GM18907 (cell line): ENCODE measurements around the gene CPE.
"Not testable (repeated sequence)": the region's sequence is repeated elsewhere in the genome, so short reads cannot be mapped to it uniquely, and the experiment has no call there.

Source experiments
- ATAC-seq: cut with Tn5 transposase; IDR thresholded peaks from one replicate; pipeline ENCODE4 v1.9.1; 2021; ENCODE audit warnings: mild to moderate bottlenecking, moderate library complexity; ENCODE audit not compliant: unreplicated experiment

CPE gene

DNA sequence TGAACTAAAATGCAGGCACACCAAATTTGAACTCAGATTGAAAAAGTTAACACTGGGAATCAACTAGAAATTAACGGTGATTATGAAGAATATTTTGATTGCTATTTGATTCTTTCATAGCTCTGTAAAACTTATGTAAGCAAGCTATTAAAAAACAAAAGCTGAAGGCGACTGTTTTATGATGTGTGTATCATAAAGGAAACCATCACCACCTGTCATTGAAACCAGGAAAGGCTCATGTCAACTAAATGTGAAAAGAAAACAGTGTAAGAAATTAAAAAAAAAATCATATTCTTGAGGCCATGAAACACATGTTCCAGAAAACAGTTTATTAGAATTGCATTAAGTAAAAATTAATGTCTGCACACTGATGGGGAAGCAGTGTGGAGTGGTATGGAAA lies 24.2 kb downstream of the CPE start:
- ATAC-seq = no peak

DNA sequence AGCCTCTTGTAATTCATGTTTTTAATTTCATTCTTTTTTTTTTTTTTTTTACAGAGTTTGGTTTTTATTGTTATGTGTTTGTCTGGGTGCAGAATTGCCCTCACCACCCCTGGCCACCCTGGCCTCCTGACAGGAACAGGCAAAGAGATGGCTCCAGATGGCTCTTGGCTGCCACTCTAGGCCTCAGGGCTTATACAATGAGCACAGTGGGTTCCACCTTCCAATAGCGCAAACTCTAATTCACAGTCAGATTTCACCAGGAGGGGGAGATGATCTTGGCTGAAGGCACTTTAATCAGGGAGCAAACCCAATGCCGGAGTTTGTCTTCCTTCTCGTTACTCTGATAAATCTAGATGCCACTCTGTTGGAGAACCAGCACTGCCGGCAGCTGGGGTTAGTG lies 24.8 kb downstream of the CPE start:
- no peak for ATAC-seq

DNA sequence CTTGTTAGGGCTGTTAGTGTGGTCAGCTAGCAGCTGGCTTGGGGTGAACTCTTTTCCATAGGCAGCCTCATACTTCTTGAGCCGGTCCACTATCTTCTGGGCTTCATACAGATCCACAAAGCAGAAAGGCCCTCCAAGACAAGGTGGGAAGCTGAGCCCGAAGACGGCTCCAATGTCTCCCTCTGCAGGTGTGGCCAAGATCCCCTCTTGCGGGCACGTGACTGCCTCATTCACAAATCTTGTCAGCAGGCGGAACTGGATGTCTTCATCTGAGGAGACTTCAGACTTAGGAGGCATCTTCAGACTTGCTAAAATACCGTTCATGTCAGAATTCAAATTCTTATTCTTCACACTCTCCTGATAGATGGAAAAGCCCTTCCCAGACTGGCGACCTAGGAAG lies 25.3 kb downstream of the CPE start:
- no peak for ATAC-seq

DNA sequence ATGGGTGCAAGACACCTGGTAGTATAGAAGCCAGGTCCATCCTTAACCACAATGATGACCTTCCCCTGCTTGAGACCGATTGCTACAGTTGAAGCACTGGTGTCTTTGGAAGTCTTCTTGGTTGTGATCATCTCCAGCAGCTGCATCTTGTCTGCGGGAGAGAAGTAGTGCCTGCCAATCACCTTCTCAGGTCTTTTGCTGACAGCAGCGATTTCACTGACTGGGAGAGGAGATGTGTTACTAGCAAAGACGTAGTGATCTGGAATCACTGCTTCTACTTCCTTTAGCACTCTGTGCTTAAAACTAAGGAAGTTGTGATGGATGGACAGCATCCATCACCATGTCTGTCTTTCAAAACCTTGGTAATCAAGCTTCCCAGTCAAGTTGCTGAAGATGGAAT lies 25.9 kb downstream of the CPE start:
- ATAC-seq = no peak

DNA sequence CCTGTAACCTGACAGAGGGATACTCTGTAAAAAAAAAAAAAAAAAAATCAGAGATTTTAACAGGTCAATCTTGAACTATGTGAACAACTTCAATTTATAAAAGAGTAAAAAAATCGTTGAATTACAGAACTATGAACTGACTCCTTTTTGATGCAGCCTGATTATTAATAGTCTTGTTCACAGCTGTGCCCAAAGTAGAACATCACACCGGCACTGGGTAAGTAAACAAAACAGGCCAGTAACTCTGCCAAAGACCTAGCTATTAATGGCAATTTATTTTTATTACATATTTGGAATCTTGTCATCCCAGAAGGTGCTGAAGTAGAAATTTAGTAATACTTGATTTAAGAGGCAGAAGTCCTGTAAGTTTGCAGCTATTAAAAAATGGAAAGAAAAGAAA lies 31.4 kb downstream of the CPE start:
- ATAC-seq = no peak

DNA sequence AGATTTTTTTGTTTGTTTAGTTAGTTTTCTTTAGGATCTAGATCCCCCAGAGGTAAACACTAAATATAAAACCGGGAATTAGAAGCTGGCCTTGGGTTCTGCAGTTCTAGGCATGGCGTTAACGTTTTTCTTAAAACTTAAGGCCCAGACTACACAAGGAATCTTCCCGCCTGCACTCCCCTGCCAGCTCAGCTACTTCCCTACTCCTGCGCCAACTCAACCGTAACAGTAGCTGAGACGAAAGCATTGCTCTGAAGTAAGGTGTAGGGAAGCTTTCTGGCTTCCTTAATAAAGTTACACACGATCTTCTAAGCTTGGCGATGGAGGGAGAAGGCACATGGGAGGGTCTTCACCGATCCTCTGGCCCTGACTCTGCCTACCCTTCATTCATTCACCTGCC lies 37.1 kb downstream of the CPE start:
- no peak for ATAC-seq

DNA sequence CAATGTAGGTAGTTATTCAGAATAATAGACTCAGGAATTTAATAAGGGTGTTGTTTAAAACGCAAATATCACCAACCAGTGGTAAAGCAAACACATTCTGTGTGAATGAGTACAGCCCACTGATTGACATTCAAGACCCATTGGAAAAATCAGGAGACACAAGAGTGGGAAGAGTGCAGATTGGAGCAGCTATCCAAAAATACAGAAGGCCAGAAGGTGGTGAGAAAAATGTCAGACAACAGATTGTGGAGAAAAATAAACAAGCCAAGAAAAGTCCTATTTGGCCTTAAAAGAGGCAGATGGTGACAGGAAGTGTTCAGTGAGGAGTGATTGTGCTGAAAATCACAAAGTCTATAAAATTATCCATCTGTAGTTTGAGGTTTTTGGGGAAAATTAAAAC lies 39.3 kb downstream of the CPE start:
- ATAC-seq = no peak

DNA sequence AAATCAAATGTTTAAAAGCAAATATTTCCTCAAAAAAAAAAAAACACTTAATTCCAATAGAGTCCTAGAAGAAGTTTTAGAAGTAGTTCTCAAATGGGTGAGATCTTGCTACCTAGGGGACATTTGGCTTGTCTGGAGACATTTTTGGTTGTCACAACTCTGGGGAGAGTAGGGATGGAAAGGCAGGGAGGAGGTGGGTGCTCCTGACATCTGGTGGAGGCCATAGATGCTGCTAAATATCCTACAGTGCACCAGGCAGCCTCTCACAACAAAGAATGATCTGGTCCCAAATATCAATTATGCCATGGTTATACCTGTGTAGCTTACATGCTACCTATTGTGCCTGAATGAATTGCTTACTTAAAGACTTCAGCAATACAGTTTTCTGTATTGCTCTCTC lies 46.8 kb downstream of the CPE start:
- ATAC-seq = no peak

DNA sequence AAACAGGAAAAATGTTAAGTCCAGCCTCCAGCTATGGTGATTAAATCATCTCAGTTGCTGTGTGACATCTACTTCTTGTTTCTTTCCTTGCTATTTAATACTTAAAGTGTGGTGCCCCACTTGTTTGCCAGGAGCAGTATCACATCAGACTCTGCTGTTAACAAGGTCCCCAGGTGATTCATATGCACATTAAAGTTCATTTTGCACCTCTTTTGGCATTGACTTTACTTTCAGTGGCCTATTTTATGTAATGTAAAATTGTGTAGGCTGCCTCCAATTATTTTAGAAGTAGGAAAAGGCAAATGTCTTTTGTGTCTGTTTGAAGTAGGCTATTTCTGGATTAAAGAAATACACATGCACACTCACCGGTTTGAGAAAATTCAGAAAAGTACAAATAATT lies 47.5 kb downstream of the CPE start:
- no peak for ATAC-seq

DNA sequence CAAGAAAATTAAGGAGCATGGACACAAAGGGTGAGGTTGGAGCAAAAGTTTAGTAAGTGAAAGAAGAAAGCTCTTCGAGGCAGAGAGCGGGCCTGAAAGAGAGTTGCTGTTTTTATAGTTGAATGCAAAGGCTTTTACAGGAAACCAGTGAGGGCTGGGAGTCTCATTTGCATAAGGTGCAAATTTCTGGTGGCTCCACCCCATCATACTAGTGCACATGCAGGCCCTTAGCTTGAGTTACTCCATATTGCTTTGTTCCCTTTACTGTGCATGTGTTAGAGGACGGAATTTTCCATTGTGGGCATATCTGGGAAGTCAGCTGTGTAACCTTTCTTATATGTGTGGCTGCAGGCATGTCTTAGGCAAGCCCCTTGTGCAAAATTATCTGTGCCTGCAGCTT lies 48.0 kb downstream of the CPE start:
- ATAC-seq = no peak

DNA sequence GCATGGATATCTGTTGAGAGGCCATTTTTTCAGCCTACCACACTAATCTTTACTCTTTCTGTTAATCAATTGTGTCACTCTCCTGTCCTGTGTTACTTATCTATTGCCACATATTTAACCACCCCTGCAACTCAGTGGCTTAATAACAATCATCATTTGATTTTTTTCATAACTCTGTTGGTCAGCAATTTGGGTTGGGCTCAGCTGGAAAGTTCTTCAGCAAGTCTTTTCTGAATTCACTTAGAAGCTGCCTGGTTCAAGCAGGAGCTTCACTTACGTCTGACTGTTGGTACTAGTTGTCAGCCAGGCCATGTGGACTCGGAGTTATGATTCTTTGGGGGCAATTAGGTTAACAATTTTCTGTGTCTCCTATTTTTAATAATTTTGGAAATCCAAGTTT lies 50.1 kb downstream of the CPE start:
- no peak for ATAC-seq

DNA sequence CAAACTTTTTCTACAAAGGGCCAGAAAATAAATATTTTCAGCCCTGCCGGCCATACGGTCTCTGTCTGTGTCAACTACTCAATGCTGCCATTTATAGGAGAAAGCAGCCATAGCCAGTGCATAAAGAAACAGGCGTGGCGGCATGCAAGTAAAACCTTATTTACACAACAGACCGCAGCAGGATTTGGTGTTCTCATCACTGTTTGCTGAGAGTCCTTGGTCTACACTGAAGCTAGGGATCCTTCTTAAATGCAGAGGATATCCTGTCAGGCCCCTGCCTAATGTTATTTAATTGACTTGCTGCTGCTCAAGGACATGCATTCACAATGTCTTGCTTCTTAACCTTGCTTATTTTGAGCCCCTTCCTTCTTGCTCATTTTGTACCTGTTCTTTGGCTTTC lies 54.7 kb downstream of the CPE start:
- ATAC-seq = no peak

DNA sequence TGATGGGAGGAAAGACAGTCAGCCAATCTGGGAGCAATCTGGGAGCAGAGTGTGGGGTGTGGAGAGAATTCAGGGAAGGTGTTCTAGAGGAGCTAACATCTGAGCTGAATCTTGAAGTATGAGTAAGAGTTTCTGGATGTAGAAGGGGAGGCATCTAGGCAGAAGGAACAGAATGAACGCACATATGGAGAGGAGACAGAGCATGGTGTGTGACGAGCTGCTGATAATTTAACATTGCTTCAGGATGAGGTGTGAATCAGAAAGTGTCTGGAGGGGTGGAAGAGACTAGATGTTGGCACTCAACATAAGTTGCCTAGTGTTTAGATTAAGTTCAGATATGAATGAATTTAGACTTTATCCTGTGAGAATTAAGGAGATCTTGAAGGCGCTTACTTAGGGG lies 58.9 kb downstream of the CPE start:
- ATAC-seq = no peak

DNA sequence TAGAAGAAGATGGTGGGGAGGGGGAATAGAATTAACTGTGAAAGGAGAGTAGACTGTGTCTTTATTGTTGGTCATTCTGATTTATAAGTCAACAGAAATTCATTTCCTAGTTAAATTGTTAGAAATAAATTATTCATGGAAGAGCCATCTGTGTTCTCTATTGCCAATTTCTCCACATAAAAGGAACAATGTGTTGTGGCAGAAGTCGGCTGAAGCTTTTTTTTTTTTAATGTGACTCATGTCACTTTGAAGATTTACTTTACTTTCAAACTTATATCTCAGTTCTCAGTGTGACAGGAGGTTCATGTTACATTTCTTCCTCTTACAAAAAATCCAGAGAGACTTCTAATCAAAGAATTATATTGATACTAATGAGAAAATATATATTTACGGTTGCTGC lies 60.5 kb downstream of the CPE start:
- no peak for ATAC-seq

DNA sequence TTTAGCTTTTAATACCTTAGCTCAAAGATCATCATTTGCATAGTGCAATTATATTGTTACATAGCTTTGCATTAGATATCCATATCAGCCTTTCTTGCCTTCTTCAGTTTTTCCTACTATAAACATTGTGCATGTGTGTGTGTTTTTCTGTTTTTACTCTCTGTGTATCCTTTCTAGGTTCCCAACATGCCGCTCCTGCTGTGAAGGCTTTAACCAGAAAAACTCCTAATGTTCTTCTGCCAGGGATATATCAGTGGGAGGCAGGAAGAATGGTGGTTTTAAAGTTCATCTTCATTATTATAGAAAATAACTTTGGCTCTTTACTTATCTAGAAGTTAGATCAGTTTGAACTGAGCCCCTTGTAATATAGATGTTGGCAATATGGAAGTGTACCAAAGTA lies 61.2 kb downstream of the CPE start:
- no peak for ATAC-seq

DNA sequence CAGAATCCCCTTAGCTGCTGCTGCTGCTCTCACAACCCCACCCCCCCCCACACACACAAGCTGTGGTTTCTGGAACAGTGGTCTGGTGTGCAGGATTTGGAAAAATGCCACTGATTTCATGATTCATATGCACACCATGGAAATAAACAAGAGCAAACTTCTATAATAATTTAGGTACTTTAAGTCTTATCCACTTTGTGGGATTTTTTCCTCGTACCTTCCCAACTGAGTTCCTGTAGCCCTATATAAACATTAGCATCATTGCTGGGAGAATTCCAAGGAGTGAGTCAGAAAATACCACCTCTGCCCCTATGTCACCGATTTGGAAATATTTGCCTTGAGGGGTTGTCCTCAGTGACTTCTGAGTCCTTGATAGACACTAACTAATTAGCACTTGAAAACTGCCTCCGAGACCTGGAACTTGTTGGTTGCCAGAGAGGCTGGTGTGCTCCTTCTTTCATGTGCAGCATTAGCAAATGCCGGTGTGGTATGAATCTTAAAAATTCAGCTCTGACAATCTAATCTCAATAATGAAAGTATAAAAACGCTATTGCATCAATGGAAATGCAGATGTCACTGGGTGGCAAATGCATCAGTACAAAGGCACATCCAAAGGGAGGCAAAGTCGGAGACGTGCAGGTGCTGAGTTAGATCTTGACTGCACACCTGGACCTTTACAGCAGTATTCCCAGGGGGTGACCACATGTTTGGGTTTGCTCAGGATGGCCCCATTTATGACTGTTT lies 61.8 kb downstream of the CPE start:
- ATAC-seq = no peak

DNA sequence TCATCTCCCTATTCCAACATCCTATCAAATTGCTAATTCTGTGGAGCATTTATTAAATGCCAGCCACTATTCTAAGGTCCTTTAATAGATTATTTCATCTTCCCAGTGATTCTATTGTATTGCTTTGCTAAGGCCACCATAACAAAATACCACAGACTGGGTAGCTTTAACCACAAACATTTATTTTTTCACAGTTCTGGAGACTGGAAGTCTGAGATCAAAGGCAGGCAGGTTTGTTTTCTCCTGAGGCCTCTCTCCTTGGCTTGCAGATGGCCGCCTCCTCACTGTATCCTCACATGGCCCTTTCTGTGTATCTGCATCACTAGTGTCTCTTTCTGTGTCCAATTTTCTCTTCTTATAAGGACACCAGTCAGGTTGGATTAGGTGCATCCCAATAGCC lies 64.5 kb downstream of the CPE start:
- ATAC-seq = no peak

DNA sequence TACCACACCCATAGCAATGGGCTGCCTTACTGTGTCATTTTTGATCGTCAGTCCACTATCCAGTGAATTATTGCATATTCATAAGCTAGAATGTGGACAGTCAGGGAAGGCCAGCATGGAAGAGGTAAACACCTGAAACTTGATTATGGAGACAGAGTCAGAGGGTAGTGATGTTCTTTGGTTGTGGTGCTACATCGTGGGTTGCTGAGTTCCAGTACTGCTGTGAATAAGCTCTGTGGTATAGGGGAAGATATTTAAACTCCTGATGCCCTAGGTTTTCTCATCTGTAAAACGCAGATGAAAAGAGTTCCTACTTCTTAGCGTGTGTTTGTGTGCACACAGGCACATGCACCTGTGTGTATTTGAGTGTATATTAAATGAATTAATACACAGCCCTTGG lies 69.9 kb downstream of the CPE start:
- ATAC-seq = no peak

DNA sequence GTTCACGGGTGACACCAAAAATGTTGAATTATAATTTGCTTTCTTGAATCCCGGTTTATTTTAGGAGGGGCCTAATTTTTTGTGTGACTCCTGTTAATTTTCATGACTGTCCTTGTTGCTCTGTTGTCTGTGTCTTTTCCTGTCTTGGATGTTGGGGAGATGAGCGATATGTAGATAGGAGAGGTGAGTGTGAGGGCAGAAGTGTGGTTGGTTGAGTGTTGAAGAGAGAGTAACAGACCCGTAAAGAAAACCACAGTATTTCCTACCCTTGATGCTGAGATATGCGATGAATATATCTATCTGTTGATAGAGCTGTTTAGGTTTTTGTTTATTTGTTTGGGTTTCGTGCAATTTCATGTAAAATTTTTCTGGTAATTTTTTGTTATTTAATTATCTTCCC lies 70.5 kb downstream of the CPE start:
- ATAC-seq = no peak

DNA sequence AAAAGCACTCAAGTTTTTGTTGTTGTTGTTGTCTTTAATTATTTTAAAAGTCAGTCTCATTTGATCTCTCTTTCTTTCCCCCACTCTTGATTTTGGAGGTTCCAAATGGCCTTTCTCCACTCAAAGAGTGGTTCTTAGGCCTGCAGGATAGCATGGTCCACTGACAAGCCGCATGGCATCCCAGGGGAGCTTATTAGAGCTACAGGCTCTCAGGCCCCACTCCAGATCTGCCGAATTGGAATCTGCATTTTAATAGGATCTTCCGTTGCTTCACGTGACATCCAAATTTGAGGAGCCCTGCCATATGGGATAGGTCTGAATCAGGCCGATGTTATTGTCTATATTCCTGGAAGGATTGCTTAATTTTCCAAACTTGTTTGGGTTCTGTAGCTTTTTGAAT lies 72.1 kb downstream of the CPE start:
- no peak for ATAC-seq

DNA sequence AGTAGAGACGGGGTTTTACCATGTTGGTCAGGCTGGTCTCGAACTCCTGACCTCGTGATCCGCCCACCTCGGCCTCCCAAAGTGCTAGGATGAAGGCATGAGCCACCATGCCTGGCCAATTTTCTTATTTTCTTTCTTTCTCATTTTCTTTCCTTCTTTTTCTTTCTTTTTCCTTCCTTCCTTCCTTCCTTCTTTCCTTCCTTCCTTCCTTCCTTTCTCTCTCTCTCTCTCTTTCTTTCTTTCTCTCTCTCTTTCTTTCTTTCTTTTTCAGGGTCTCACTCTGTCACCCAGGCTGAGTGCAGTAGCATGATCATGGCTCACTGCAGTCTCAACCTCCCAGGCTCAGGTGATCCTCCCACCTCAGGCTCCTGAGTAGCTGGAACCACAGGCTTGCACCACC lies 74.3 kb downstream of the CPE start:
- not testable (repeated sequence) for ATAC-seq

DNA sequence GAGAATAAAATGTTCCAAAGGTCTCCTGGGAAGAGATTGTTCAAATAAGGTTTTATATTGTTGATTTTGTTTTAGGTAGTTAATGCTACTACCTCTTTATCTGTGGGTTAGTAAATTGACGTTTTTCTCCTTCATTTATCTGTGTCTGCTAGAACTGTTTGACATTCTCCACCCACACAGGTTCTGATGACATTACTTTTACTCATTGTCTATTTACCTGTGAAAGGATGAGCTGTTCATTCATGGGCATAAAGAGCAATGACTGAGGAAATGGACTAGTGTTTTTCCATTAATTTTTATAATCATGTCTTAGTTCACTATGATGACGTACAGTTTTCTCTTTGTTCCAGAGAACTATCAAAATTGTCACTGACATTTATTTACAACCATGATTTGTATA lies 75.6 kb downstream of the CPE start:
- ATAC-seq = no peak

DNA sequence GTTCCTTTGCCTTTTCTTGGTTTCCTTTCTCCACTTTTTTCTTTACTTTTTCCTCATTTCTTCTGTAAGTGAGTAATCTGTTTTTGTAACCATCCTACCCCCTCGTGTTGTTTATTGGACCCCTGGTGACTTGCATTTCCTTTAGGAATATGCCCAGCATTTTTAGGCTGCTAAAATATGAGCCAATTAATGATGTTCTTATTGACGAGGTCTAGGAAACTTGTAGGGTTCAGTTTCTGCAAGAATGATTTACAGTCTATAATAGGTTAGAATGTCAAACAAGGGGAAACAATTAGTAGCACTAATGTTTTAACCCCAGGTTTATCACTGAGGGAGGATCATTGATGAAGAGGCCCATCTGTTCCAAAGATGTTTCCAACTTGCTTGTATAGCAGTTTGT lies 79.0 kb downstream of the CPE start:
- ATAC-seq = no peak

DNA sequence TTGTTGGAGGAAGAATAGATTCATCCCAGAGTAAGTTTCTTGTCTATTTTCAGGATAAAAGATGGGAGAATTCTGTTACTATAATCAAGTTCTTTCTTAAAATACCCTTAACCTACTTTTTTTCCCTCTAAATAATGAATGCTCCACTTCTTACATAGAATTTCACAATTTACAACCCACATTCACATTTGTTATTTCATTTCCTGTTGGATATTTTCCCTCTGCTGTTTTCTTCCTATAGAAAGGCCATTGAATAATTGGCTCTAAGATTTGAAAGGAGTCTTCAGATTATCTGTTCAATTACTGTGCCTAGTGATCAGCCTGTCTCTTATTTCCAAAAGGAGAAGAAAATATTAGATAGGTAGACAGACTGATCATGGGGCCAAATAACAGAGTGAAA lies 79.7 kb downstream of the CPE start:
- ATAC-seq = no peak
